ENCODE data around the gene CRIP1. TPM values are rescaled to one million over a fixed set of nuclear protein-coding genes. Genes with fewer than 3 reads are reported as not detected.

The CRIP1 gene
- total RNA-seq, 1 experiment from 2014 or later, result 48.7 TPM

- no peak overlapping the region for H3K4me2 ChIP-seq (ENCODE audit: low read length)
- CTCF ChIA-PET, result no interaction called here
- H3K27me3 ChIP-seq (ENCODE audit: low read length), result no peaks in the 10 kb centered on the region
- no peak overlapping the region for H3K27ac ChIP-seq (ENCODE audit: low read length)
- H3K4me1 ChIP-seq (ENCODE audit: insufficient read depth, low read length), result peaks cover 5% of the 10 kb centered on the region; the same call in 1 of the 2 replicates
- H3F3A ChIP-seq (ENCODE audit: low read length, unreplicated experiment), result no peaks in the 10 kb centered on the region
- H3K9me3 ChIP-seq (ENCODE audit: low read length), result no peaks in the 10 kb centered on the region
- no TSS peak for BruUV-seq (replicated peaks)
- DNase-seq (no peak), ATAC-seq (no peak)
- no peak overlapping the region for H3K4me3 ChIP-seq (ENCODE audit: low read length)
- H2AFZ ChIP-seq (ENCODE audit: low read length), result no peak overlapping the region
- H3K9ac ChIP-seq (ENCODE audit: low read length), result no peak overlapping the region
- H3K36me3 ChIP-seq (ENCODE audit: low read depth, low read length), result no peaks in the 10 kb centered on the region
- POLR2A ChIA-PET (ENCODE audit: unreplicated experiment), result interaction anchor here (0.6 kb wide), 1 partner anchor 24 kb away, joined by 3 read pairs; no protein-coding TSS in a partner anchor
- H3K79me2 ChIP-seq (ENCODE audit: low read length), result peaks cover 13% of the 10 kb centered on the region
- H4K20me1 ChIP-seq (ENCODE audit: low read length), result peaks cover 11% of the 10 kb centered on the region
- H3K9me2 ChIP-seq (replicated peaks; ENCODE audit: low read length), result no peaks in the 10 kb centered on the region
- intact Hi-C loops (cut with micrococcal nuclease), result no loop called here
- TF ChIP-seq EZH2phosphoT487 (IDR thresholded peaks at IDR 0.05; ENCODE audit: borderline replicate concordance, low read length) (no peak), EZH2 (IDR thresholded peaks at IDR 0.05; ENCODE audit: low read length, unreplicated experiment) (no peak)
- TF ChIP-seq, protein P1, sequence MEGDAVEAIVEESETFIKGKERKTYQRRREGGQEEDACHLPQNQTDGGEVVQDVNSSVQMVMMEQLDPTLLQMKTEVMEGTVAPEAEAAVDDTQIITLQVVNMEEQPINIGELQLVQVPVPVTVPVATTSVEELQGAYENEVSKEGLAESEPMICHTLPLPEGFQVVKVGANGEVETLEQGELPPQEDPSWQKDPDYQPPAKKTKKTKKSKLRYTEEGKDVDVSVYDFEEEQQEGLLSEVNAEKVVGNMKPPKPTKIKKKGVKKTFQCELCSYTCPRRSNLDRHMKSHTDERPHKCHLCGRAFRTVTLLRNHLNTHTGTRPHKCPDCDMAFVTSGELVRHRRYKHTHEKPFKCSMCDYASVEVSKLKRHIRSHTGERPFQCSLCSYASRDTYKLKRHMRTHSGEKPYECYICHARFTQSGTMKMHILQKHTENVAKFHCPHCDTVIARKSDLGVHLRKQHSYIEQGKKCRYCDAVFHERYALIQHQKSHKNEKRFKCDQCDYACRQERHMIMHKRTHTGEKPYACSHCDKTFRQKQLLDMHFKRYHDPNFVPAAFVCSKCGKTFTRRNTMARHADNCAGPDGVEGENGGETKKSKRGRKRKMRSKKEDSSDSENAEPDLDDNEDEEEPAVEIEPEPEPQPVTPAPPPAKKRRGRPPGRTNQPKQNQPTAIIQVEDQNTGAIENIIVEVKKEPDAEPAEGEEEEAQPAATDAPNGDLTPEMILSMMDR (conservative IDR thresholded peaks at IDR 0.05; ENCODE audit: low read depth, low read length), result no peak
Measured at GRCh38 chr14:105495101-105495989, 8.7 kb downstream of the CRIP1 start.

GRCh38 chr14:105495990-105496830 lies 9.5 kb downstream of the CRIP1 start:
- Histone ChIP-seq H3K27me3 (ENCODE audit: low read length) (no peaks in the 10 kb centered on the region), H3K4me2 (ENCODE audit: low read length) (no peak overlapping the region), H3K9me2 (replicated peaks; ENCODE audit: low read length) (no peaks in the 10 kb centered on the region), H3K36me3 (ENCODE audit: low read depth, low read length) (no peaks in the 10 kb centered on the region), H3K9ac (ENCODE audit: low read length) (no peak overlapping the region), H3K79me2 (ENCODE audit: low read length) (peaks cover 13% of the 10 kb centered on the region), H2AFZ (ENCODE audit: low read length) (no peak overlapping the region), H3K27ac (ENCODE audit: low read length) (no peak overlapping the region), H3K4me1 (ENCODE audit: insufficient read depth, low read length) (peaks cover 5% of the 10 kb centered on the region; the same call in 1 of the 2 replicates), H3F3A (ENCODE audit: low read length, unreplicated experiment) (no peaks in the 10 kb centered on the region), H3K4me3 (ENCODE audit: low read length) (no peak overlapping the region), H3K9me3 (ENCODE audit: low read length) (no peaks in the 10 kb centered on the region), H4K20me1 (ENCODE audit: low read length) (peaks cover 11% of the 10 kb centered on the region)
- DNase-seq, result no peak
- intact Hi-C loops (cut with micrococcal nuclease), result no loop called here
- no peak for ATAC-seq
- TF ChIP-seq EZH2phosphoT487 (IDR thresholded peaks at IDR 0.05; ENCODE audit: borderline replicate concordance, low read length) (no peak), EZH2 (IDR thresholded peaks at IDR 0.05; ENCODE audit: low read length, unreplicated experiment) (no peak)
- TF ChIP-seq, protein P1 (conservative IDR thresholded peaks at IDR 0.05; ENCODE audit: low read depth, low read length), result no peak
- no TSS peak for BruUV-seq (replicated peaks)
- CTCF ChIA-PET, result no interaction called here
- POLR2A ChIA-PET (ENCODE audit: unreplicated experiment), result no interaction called here
